ENCODE measurements around the gene C5orf34.
A peak's percentile ranks its signal among the peaks of the same experiment; 100 is the strongest.
"Not testable (repeated sequence)": the region's sequence is repeated elsewhere in the genome, so short reads cannot be mapped to it uniquely, and the experiment has no call there.

Gene C5orf34

GRCh38 chr5:43543434-43543833 lies 28.5 kb upstream of the C5orf34 start:
- no peak overlapping the region for H3K4me3 ChIP-seq (ENCODE audit: low read length)
- TF ChIP-seq ZNF274 (IDR thresholded peaks at IDR 0.05; ENCODE audit: low read depth, low read length) = no peak

- no peak for TF ChIP-seq ZNF274 (IDR thresholded peaks at IDR 0.05; ENCODE audit: low read depth, low read length)
Observed at GRCh38 chr5:43540746-43541145, 25.8 kb upstream of the C5orf34 start.

GRCh38 chr5:43536972-43537371 lies 22.0 kb upstream of the C5orf34 start:
- TF ChIP-seq ZNF274 (IDR thresholded peaks at IDR 0.05; ENCODE audit: low read depth, low read length) = no peak
- H3K4me3 ChIP-seq (ENCODE audit: low read length) = no peak overlapping the region

More at GRCh38 chr5:43540746-43541145, 25.8 kb upstream of the C5orf34 start:
- no peak overlapping the region for H3K4me3 ChIP-seq (ENCODE audit: low read length)

- H3K4me3 ChIP-seq (ENCODE audit: low read length) = no peak overlapping the region
- no peak for TF ChIP-seq ZNF274 (IDR thresholded peaks at IDR 0.05; ENCODE audit: low read depth, low read length)
Observed at GRCh38 chr5:43533646-43534045, 18.7 kb upstream of the C5orf34 start.

- no peak for TF ChIP-seq ZNF274 (IDR thresholded peaks at IDR 0.05; ENCODE audit: low read depth, low read length)
- no peak overlapping the region; the same call in 1 of the 2 replicates for H3K4me3 ChIP-seq (ENCODE audit: low read length)
Observed at GRCh38 chr5:43530648-43531047, 15.7 kb upstream of the C5orf34 start.

- no peak for TF ChIP-seq ZNF274 (IDR thresholded peaks at IDR 0.05; ENCODE audit: low read depth, low read length)
- no peak overlapping the region for H3K4me3 ChIP-seq (ENCODE audit: low read length)
Observed at GRCh38 chr5:43523662-43524072, 8.7 kb upstream of the C5orf34 start.

- TF ChIP-seq ZNF274 (IDR thresholded peaks at IDR 0.05; ENCODE audit: low read depth, low read length) = no peak
- H3K4me3 ChIP-seq (ENCODE audit: low read length) = no peak overlapping the region
Observed at GRCh38 chr5:43520615-43521014, 5.7 kb upstream of the C5orf34 start.

GRCh38 chr5:43515678-43516048 lies 715 bp upstream of the C5orf34 start:
- peak overlapping the region; percentile 95 for H3K4me3 ChIP-seq (ENCODE audit: low read length)
- TF ChIP-seq ZNF274 (IDR thresholded peaks at IDR 0.05; ENCODE audit: low read depth, low read length) = no peak

GRCh38 chr5:43514471-43514815 lies 505 bp downstream of the C5orf34 start:
- no peak for TF ChIP-seq ZNF274 (IDR thresholded peaks at IDR 0.05; ENCODE audit: low read depth, low read length)
- H3K4me3 ChIP-seq (ENCODE audit: low read length) = peak overlapping the region; percentile 95

GRCh38 chr5:43514025-43514424 lies 923 bp downstream of the C5orf34 start:
- TF ChIP-seq ZNF274 (IDR thresholded peaks at IDR 0.05; ENCODE audit: low read depth, low read length) = no peak
- H3K4me3 ChIP-seq (ENCODE audit: low read length) = peak overlapping the region; percentile 95

GRCh38 chr5:43511062-43511461 lies 3.9 kb downstream of the C5orf34 start:
- H3K4me3 ChIP-seq (ENCODE audit: low read length) = not testable (repeated sequence)

- no peak overlapping the region for H3K4me3 ChIP-seq (ENCODE audit: low read length)
- no peak for TF ChIP-seq ZNF274 (IDR thresholded peaks at IDR 0.05; ENCODE audit: low read depth, low read length)
Observed at GRCh38 chr5:43498581-43498980, 16.4 kb downstream of the C5orf34 start.

GRCh38 chr5:43497311-43498104 lies 17.4 kb downstream of the C5orf34 start:
- no peak for TF ChIP-seq ZNF274 (IDR thresholded peaks at IDR 0.05; ENCODE audit: low read depth, low read length)
- no peak overlapping the region for H3K4me3 ChIP-seq (ENCODE audit: low read length)

GRCh38 chr5:43491326-43491725 lies 23.6 kb downstream of the C5orf34 start:
- TF ChIP-seq ZNF274 (IDR thresholded peaks at IDR 0.05; ENCODE audit: low read depth, low read length) = no peak
- no peak overlapping the region for H3K4me3 ChIP-seq (ENCODE audit: low read length)

GRCh38 chr5:43486353-43486752 lies 28.6 kb downstream of the C5orf34 start:
- TF ChIP-seq ZNF274 (IDR thresholded peaks at IDR 0.05; ENCODE audit: low read depth, low read length) = no peak
- no peak overlapping the region for H3K4me3 ChIP-seq (ENCODE audit: low read length)

GRCh38 chr5:43485406-43485805 lies 29.5 kb downstream of the C5orf34 start:
- TF ChIP-seq ZNF274 (IDR thresholded peaks at IDR 0.05; ENCODE audit: low read depth, low read length) = no peak

More at GRCh38 chr5:43485406-43485805, 29.5 kb downstream of the C5orf34 start:
- H3K4me3 ChIP-seq (ENCODE audit: low read length) = no peak overlapping the region
